ENCODE data around the gene SOCS3.

DNA sequence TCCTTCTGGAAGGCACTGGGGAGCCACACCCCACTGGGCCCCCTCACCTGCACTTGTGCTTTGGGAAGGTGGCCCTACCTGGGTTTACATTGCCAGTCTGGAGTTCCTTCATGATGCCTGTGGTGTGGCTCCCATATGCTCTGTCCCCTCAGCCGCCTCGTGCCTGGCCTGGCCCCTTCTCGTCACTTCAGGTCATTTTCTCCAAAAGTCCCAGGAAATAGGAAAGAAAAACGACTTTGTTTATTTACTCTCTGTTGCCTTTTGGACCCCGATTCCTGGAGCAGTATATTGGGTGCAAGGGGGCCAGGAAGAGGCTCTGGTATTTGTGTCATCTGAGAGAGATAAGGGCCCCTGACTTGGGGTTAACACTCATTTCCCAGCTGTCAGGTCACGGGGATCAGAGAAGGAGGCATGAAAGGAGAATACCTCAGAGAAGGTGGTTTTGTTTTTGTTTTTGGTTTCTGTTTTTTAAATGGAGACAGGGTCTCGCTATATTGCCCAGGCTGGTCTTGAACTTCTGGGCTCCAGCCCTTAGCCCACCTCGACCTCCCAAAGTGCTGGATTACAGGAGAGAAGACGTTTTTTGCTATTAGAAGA lies 4.7 kb downstream of the SOCS3 start:
- TF ChIP-seq POLR2AphosphoS5 (IDR thresholded peaks at IDR 0.05; ENCODE audit: low read depth) (no peak), EZH2phosphoT487 (IDR thresholded peaks at IDR 0.05; ENCODE audit: unreplicated experiment) (no peak), EZH2 (IDR thresholded peaks at IDR 0.05; ENCODE audit: low read depth, unreplicated experiment) (no peak), ZNF114 (CRISPR knock-in tag; IDR thresholded peaks at IDR 0.05) (no peak), JUNB (IDR thresholded peaks at IDR 0.05; ENCODE audit: unreplicated experiment) (no peak), ZNF331 (CRISPR knock-in tag; IDR thresholded peaks at IDR 0.05; ENCODE audit: low read depth) (no peak)
- TF ChIP-seq, protein P1, sequence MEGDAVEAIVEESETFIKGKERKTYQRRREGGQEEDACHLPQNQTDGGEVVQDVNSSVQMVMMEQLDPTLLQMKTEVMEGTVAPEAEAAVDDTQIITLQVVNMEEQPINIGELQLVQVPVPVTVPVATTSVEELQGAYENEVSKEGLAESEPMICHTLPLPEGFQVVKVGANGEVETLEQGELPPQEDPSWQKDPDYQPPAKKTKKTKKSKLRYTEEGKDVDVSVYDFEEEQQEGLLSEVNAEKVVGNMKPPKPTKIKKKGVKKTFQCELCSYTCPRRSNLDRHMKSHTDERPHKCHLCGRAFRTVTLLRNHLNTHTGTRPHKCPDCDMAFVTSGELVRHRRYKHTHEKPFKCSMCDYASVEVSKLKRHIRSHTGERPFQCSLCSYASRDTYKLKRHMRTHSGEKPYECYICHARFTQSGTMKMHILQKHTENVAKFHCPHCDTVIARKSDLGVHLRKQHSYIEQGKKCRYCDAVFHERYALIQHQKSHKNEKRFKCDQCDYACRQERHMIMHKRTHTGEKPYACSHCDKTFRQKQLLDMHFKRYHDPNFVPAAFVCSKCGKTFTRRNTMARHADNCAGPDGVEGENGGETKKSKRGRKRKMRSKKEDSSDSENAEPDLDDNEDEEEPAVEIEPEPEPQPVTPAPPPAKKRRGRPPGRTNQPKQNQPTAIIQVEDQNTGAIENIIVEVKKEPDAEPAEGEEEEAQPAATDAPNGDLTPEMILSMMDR (conservative IDR thresholded peaks at IDR 0.05; ENCODE audit: low read depth in 2 of 2), result no peak
- TF ChIP-seq, protein P2, sequence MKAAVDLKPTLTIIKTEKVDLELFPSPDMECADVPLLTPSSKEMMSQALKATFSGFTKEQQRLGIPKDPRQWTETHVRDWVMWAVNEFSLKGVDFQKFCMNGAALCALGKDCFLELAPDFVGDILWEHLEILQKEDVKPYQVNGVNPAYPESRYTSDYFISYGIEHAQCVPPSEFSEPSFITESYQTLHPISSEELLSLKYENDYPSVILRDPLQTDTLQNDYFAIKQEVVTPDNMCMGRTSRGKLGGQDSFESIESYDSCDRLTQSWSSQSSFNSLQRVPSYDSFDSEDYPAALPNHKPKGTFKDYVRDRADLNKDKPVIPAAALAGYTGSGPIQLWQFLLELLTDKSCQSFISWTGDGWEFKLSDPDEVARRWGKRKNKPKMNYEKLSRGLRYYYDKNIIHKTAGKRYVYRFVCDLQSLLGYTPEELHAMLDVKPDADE (IDR thresholded peaks at IDR 0.05), result no peak
- TF ChIP-seq, protein P3, sequence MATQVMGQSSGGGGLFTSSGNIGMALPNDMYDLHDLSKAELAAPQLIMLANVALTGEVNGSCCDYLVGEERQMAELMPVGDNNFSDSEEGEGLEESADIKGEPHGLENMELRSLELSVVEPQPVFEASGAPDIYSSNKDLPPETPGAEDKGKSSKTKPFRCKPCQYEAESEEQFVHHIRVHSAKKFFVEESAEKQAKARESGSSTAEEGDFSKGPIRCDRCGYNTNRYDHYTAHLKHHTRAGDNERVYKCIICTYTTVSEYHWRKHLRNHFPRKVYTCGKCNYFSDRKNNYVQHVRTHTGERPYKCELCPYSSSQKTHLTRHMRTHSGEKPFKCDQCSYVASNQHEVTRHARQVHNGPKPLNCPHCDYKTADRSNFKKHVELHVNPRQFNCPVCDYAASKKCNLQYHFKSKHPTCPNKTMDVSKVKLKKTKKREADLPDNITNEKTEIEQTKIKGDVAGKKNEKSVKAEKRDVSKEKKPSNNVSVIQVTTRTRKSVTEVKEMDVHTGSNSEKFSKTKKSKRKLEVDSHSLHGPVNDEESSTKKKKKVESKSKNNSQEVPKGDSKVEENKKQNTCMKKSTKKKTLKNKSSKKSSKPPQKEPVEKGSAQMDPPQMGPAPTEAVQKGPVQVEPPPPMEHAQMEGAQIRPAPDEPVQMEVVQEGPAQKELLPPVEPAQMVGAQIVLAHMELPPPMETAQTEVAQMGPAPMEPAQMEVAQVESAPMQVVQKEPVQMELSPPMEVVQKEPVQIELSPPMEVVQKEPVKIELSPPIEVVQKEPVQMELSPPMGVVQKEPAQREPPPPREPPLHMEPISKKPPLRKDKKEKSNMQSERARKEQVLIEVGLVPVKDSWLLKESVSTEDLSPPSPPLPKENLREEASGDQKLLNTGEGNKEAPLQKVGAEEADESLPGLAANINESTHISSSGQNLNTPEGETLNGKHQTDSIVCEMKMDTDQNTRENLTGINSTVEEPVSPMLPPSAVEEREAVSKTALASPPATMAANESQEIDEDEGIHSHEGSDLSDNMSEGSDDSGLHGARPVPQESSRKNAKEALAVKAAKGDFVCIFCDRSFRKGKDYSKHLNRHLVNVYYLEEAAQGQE (IDR thresholded peaks at IDR 0.05; ENCODE audit: unreplicated experiment), result no peak
- TF ChIP-seq, protein P4, sequence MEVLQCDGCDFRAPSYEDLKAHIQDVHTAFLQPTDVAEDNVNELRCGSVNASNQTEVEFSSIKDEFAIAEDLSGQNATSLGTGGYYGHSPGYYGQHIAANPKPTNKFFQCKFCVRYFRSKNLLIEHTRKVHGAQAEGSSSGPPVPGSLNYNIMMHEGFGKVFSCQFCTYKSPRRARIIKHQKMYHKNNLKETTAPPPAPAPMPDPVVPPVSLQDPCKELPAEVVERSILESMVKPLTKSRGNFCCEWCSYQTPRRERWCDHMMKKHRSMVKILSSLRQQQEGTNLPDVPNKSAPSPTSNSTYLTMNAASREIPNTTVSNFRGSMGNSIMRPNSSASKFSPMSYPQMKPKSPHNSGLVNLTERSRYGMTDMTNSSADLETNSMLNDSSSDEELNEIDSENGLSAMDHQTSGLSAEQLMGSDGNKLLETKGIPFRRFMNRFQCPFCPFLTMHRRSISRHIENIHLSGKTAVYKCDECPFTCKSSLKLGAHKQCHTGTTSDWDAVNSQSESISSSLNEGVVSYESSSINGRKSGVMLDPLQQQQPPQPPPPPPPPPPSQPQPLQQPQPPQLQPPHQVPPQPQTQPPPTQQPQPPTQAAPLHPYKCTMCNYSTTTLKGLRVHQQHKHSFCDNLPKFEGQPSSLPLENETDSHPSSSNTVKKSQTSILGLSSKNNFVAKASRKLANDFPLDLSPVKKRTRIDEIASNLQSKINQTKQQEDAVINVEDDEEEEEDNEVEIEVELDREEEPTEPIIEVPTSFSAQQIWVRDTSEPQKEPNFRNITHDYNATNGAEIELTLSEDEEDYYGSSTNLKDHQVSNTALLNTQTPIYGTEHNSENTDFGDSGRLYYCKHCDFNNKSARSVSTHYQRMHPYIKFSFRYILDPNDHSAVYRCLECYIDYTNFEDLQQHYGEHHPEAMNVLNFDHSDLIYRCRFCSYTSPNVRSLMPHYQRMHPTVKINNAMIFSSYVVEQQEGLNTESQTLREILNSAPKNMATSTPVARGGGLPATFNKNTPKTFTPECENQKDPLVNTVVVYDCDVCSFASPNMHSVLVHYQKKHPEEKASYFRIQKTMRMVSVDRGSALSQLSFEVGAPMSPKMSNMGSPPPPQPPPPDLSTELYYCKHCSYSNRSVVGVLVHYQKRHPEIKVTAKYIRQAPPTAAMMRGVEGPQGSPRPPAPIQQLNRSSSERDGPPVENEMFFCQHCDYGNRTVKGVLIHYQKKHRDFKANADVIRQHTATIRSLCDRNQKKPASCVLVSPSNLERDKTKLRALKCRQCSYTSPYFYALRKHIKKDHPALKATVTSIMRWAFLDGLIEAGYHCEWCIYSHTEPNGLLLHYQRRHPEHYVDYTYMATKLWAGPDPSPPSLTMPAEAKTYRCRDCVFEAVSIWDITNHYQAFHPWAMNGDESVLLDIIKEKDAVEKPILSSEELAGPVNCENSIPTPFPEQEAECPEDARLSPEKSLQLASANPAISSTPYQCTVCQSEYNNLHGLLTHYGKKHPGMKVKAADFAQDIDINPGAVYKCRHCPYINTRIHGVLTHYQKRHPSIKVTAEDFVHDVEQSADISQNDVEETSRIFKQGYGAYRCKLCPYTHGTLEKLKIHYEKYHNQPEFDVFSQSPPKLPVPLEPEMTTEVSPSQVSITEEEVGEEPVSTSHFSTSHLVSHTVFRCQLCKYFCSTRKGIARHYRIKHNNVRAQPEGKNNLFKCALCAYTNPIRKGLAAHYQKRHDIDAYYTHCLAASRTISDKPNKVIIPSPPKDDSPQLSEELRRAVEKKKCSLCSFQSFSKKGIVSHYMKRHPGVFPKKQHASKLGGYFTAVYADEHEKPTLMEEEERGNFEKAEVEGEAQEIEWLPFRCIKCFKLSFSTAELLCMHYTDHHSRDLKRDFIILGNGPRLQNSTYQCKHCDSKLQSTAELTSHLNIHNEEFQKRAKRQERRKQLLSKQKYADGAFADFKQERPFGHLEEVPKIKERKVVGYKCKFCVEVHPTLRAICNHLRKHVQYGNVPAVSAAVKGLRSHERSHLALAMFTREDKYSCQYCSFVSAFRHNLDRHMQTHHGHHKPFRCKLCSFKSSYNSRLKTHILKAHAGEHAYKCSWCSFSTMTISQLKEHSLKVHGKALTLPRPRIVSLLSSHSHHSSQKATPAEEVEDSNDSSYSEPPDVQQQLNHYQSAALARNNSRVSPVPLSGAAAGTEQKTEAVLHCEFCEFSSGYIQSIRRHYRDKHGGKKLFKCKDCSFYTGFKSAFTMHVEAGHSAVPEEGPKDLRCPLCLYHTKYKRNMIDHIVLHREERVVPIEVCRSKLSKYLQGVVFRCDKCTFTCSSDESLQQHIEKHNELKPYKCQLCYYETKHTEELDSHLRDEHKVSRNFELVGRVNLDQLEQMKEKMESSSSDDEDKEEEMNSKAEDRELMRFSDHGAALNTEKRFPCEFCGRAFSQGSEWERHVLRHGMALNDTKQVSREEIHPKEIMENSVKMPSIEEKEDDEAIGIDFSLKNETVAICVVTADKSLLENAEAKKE (CRISPR knock-in tag; IDR thresholded peaks at IDR 0.05), result no peak
